ENCODE data around the gene SUGCT.

DNA sequence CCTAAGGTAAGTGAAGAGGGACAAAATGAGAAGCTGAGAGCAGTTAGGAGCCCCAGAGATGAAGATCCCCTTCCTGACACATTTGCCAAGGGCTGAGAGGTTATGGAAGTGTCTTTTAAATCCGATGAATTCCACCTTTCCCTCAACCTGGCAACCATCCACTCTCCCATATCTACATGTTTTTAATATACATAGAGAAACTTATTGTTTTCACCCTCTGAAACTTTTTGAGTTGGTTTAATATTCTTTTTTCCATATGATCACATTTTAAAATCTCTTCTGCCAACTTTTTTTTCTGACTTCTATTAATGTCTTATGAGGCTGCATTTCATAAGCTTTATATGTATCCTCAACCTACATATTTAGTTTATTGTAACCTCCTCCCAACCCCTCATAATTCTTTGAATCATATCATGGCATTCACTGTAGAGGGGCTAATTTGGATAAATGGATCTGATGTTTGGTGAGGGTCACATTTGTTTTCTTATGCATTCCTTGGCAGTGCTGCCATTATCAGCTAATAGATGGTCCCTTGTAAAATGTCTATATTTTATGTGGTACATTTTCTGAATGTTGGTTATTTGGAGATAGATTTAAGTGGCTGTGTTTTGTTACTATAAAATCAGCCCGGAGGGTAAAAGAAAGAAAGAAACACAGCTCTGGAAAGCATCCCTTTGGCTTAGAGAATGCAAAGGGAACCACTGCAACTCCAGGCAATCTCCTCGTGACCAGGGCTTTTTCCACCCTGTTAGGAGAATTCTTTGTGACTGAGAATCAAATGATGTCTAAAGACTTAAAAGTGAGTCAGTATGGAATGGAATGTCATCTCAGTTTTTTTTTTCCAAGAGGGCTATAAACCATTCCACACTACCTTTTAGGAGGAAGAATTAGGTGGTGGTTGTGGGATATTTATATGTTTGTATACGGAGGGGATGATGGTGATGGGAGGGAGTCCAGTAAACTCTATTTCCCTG is 334.4 kb downstream of the SUGCT start:
- no peak for TF ChIP-seq YY1 (IDR thresholded peaks at IDR 0.05; ENCODE audit: insufficient read depth, insufficient read length)
- TF ChIP-seq ZNF274 (IDR thresholded peaks at IDR 0.05; ENCODE audit: low read depth, low read length): no peak
- TF ChIP-seq SUZ12 (IDR thresholded peaks at IDR 0.05; ENCODE audit: extremely low read depth, insufficient read depth, insufficient read length): no peak
